K562 (cell line): ENCODE measurements around the gene DNAJB7. TPM values are rescaled to one million over a fixed set of nuclear protein-coding genes. Genes with fewer than 3 reads are reported as not detected.

Experiments used
- ATAC-seq: fragments of 200-7000 bp; cut with Tn5 transposase; 3 replicates; pipeline ENCODE4 v1.9.1; 2020; ENCODE audit warnings: moderate library complexity
- BruUV-seq: library from RNA; stranded (reverse); fragments of 400-500 nt; replicated peaks from 2 replicates; lab custom pipeline; 2021; lab: Mats Ljungman, UMichigan
- CTCF ChIA-PET: fragments of 300-600 bp; formaldehyde crosslinking; extraction: SDS; loops from one replicate; lab custom pipeline; 2021; ENCODE audit warnings: low intra/inter-chr PET ratio; lab: Yijun Ruan, JAX
- POLR2A ChIA-PET: fragments of 300-600, 350-650 bp; sonication (Branson Sonifier 250); formaldehyde crosslinking; extraction: SDS; loops from one replicate; lab custom pipeline; 2021; ENCODE audit warnings: antibody characterized with exemption, inconsistent platforms; lab: Yijun Ruan, JAX
- DNase-seq, 4 experiments: peaks; one replicate each; pipeline versions ENCODE4 v3.0.0 to v3.0.0-alpha.2; 2011 to 2018; ENCODE audit warnings: low spot score in 3 of 4, mixed read lengths in 3 of 4; ENCODE audit errors: extremely low read depth in 1 of 4
- FAIRE-seq: peaks from 2 replicates; lab custom pipeline; 2011; peaks lifted over from hg19 to GRCh38; lab: Jason Lieb, UNC
- H2AFZ ChIP-seq: 2 replicates; pipeline ENCODE4 v1.6.0; 2011; ENCODE audit warnings: low read depth, low read length, control low read depth, inconsistent platforms
- H3K27ac ChIP-seq: fragments of 200-600 bp; 3 replicates; pipeline ENCODE4 v1.8.0; 2011; ENCODE audit warnings: low read depth, mild to moderate bottlenecking, control low read depth, inconsistent platforms, low read length, moderate library complexity, mixed read lengths; ENCODE audit errors: extremely low read depth
- H3K27me3 ChIP-seq, 2 experiments: fragments of 300-600 bp in 1 of 2; 2 replicates in 1 of 2; 3 replicates in 1 of 2; pipeline versions ENCODE4 v1.6.0 to v1.8.0; 2011; ENCODE audit warnings: inconsistent platforms in 2 of 2, low read length in 2 of 2, mild to moderate bottlenecking in 1 of 2, mixed read lengths in 1 of 2, moderate library complexity in 1 of 2; ENCODE audit not compliant: control insufficient read depth in 2 of 2, insufficient read depth in 2 of 2
- H3K36me3 ChIP-seq: fragments of 300-600 bp; 3 replicates; pipeline ENCODE4 v1.8.0; 2011; ENCODE audit warnings: mild to moderate bottlenecking, low read length, inconsistent platforms; ENCODE audit not compliant: control insufficient read depth, insufficient read depth
- H3K4me1 ChIP-seq, 2 experiments: fragments of 200-600 bp in 1 of 2; replicated peaks in 1 of 2; 2 replicates in 1 of 2; 3 replicates in 1 of 2; pipeline versions ENCODE4 v1.5.1 to v1.8.0; 2011; ENCODE audit warnings: inconsistent platforms in 2 of 2, low read length in 2 of 2, mild to moderate bottlenecking in 1 of 2, mixed read lengths in 1 of 2, moderate library complexity in 1 of 2; ENCODE audit not compliant: control insufficient read depth in 2 of 2, insufficient read depth in 2 of 2
- H3K4me2 ChIP-seq: 2 replicates; pipeline ENCODE4 v1.6.1; 2011; ENCODE audit warnings: low read length, control low read depth, inconsistent platforms, mixed read lengths; ENCODE audit not compliant: insufficient read depth
- H3K4me3 ChIP-seq: fragments of 200-600 bp; sonication (generic), shearing (Covaris generic); 2 replicates; pipeline ENCODE4 v1.5.1; 2016; ENCODE audit warnings: control low read depth, inconsistent platforms
- H3K79me2 ChIP-seq: fragments of 200-600 bp; 3 replicates; pipeline ENCODE4 v1.8.0; 2011; ENCODE audit warnings: low read length, inconsistent platforms; ENCODE audit not compliant: control insufficient read depth, insufficient read depth
- H3K9ac ChIP-seq, 2 experiments: 2 replicates each; pipeline versions ENCODE4 v1.6.0 to v1.6.1; 2011; ENCODE audit warnings: low read depth in 2 of 2, low read length in 2 of 2, control low read depth in 1 of 2, inconsistent platforms in 1 of 2, mild to moderate bottlenecking in 1 of 2, mixed read lengths in 1 of 2; ENCODE audit not compliant: insufficient read depth in 1 of 2
- H3K9me1 ChIP-seq: one replicate; pipeline ENCODE4 v1.6.0; 2011; ENCODE audit warnings: inconsistent platforms, mild to moderate bottlenecking, low read length, moderate library complexity; ENCODE audit not compliant: control insufficient read depth, insufficient read depth
- H3K9me3 ChIP-seq: replicated peaks from 2 replicates; pipeline ENCODE4 v1.5.1; 2011; ENCODE audit warnings: low read depth, low read length, inconsistent platforms; ENCODE audit not compliant: control insufficient read depth, insufficient read depth
- H4K20me1 ChIP-seq: replicated peaks from 2 replicates; pipeline ENCODE4 v1.6.1; 2011; ENCODE audit warnings: low read length, inconsistent platforms, mixed read lengths; ENCODE audit not compliant: control insufficient read depth, insufficient read depth
- ARID1B ChIP-seq: fragments of 450-650 bp; IDR thresholded peaks from 2 replicates; pipeline ENCODE4 v1.6.1; 2016; ENCODE audit warnings: antibody characterized with exemption, mild to moderate bottlenecking, inconsistent platforms
- ERF ChIP-seq: fragments of 450-650 bp; formaldehyde crosslinking; IDR thresholded peaks from 2 replicates; pipeline ENCODE4 v1.4.0; 2020; ENCODE audit warnings: mild to moderate bottlenecking, mixed read lengths
- ETV6 ChIP-seq, 3 experiments: fragments of 150-350 bp in 1 of 3; sonication (generic) in 1 of 3; formaldehyde crosslinking in 1 of 3; IDR thresholded peaks; 2 replicates each; pipeline versions ENCODE4 v1.6.1 to v1.8.0; 2014 to 2022; ENCODE audit warnings: borderline replicate concordance in 2 of 3, low read depth in 2 of 3, antibody characterized with exemption in 1 of 3, low read length in 1 of 3, mild to moderate bottlenecking in 1 of 3, missing genetic modification reagents in 1 of 3
- ILK ChIP-seq: fragments of 450-650 bp; IDR thresholded peaks from 2 replicates; pipeline ENCODE4 v1.6.1; 2016; ENCODE audit warnings: missing genetic modification characterization, low read depth, mild to moderate bottlenecking, missing compliant biosample characterization, moderate library complexity, borderline replicate concordance
- LCOR ChIP-seq: sonication (generic); formaldehyde crosslinking; IDR thresholded peaks from 2 replicates; pipeline ENCODE4 v1.8.0; 2022; ENCODE audit warnings: mild to moderate bottlenecking, missing genetic modification reagents
- MLLT1 ChIP-seq, 2 experiments: fragments of 450-650 bp; IDR thresholded peaks; 2 replicates each; pipeline ENCODE4 v1.6.1; 2016
- RBM14 ChIP-seq: fragments of 200-400 bp; formaldehyde crosslinking; IDR thresholded peaks from 2 replicates; pipeline ENCODE4 v1.6.1; 2018; ENCODE audit warnings: low read depth, mild to moderate bottlenecking, low read length, moderate library complexity, borderline replicate concordance; ENCODE audit not compliant: insufficient read depth
- SRSF1 ChIP-seq: fragments of 200-400 bp; formaldehyde crosslinking; IDR thresholded peaks from 2 replicates; pipeline ENCODE4 v1.6.1; 2017; ENCODE audit warnings: mild to moderate bottlenecking, low read depth, low read length, moderate library complexity
- STAT6 ChIP-seq: sonication (generic); formaldehyde crosslinking; IDR thresholded peaks from 2 replicates; pipeline ENCODE4 v1.8.1; 2023; ENCODE audit warnings: mild to moderate bottlenecking, missing genetic modification reagents
- ZFX ChIP-seq: sonication (generic); formaldehyde crosslinking; IDR thresholded peaks from 2 replicates; pipeline ENCODE4 v1.8.0; 2022; ENCODE audit warnings: mild to moderate bottlenecking, missing genetic modification reagents, moderate library complexity
- ZNF518B ChIP-seq: fragments of 250-450 bp; sonication (Bioruptor Pico); IDR thresholded peaks from 2 replicates; pipeline ENCODE4 v1.5.0; 2021; ENCODE audit warnings: mild to moderate bottlenecking, moderate library complexity
- ZNF77 ChIP-seq: fragments of 250-450 bp; sonication (Bioruptor Pico); IDR thresholded peaks from 2 replicates; pipeline ENCODE4 v1.5.0; 2020
- in situ Hi-C: fragments of 300-500 bp; cut with MboI; formaldehyde crosslinking; loops from 4 replicates; pipeline ENCODE4 v1.15.0; 2018; ENCODE audit warnings: inconsistent platforms, mixed read lengths
- intact Hi-C: fragments of 100-400 bp; cut with micrococcal nuclease; formaldehyde crosslinking; loops from 2 replicates; pipeline ENCODE4 v1.14.2; 2022
- polyA plus RNA-seq, 8 experiments: library from polyadenylated mRNA; depleted of rRNA in 4 of 8; stranded (reverse) in 5 of 8; unstranded in 3 of 8; fragments of >200 nt; fragmentation: Nextera tagmentation in 2 of 8; fragmentation: Illumina TruSeq in 1 of 8; extraction: Ambion mirVana in 2 of 8; extraction: Trizol in 1 of 8; gene quantifications; 2 replicates each; pipeline versions ENCODE4 v1.2.1 to v1.2.3, GENCODE V29; 2011 to 2014; ENCODE audit warnings: inconsistent platforms in 1 of 8, missing spikeins in 1 of 8
- total RNA-seq, 7 experiments: library from RNA; depleted of rRNA in 6 of 7; stranded (reverse); fragments of >200 nt in 6 of 7; fragmentation: Illumina TruSeq in 2 of 7; extraction: Trizol in 2 of 7; gene quantifications; 2 replicates each; pipeline versions ENCODE4 v1.2.1 to v1.2.3, GENCODE V29; 2011 to 2021; ENCODE audit warnings: low replicate concordance in 1 of 7

DNAJB7 gene
- total and polyA plus RNA-seq, 9 of the 15 experiments (the other 6 are each of a cell fraction or from before 2014, with no cell fraction given), result 0.13 to 0.21 TPM; not detected in 7

GRCh38 chr22:40889116-40889515, 27.2 kb upstream of the DNAJB7 start:
- no peak overlapping the region for H3K4me3 ChIP-seq
- H3K9me3 ChIP-seq, result no peaks in the 10 kb centered on the region
- in situ Hi-C loops, result no loop called here
- intact Hi-C loops, result no loop called here
- H3K9ac ChIP-seq, result no peak overlapping the region
- FAIRE-seq, result no peak
- peaks cover 32% of the 10 kb centered on the region; the same call in 2 of the 3 replicates for H3K36me3 ChIP-seq
- no peak for DNase-seq
- no peak overlapping the region for H3K27ac ChIP-seq
- no peaks in the 10 kb centered on the region for H4K20me1 ChIP-seq
- CTCF ChIA-PET, result no interaction called here
- no peaks in the 10 kb centered on the region for H3K9me1 ChIP-seq
- POLR2A ChIA-PET, result no interaction called here
- no peak overlapping the region for H3K4me2 ChIP-seq
- no peaks in the 10 kb centered on the region for H3K79me2 ChIP-seq
- no peak for ATAC-seq
- TF ChIP-seq RBM14 (no peak), ERF (no peak), MLLT1 (IDR thresholded peaks at IDR 0.05) (no peak), ZFX (CRISPR knock-in tag) (no peak), ZNF77 (no peak), ARID1B (no peak), SRSF1 (no peak), LCOR (CRISPR knock-in tag) (no peak), ZNF518B (CRISPR knock-in tag) (no peak), STAT6 (CRISPR knock-in tag) (no peak), ILK (tag) (no peak), ETV6 (IDR thresholded peaks at IDR 0.05; ENCODE audit: borderline replicate concordance in 1 of 2, low read depth in 2 of 2, low read length in 1 of 2) (no peak), ETV6 (CRISPR knock-in tag; IDR thresholded peaks at IDR 0.05; ENCODE audit: borderline replicate concordance) (no peak)
- no peaks in the 10 kb centered on the region for H3K27me3 ChIP-seq
- no peak overlapping the region for H2AFZ ChIP-seq
- no peaks in the 10 kb centered on the region for H3K4me1 ChIP-seq
- BruUV-seq, result no TSS peak
